GM13976 (cell line): ENCODE results near the gene ZNF789.

Source experiments
- DNase-seq: peaks from one replicate; pipeline ENCODE4 v3.0.0; 2012; ENCODE audit warnings: low spot score
- CTCF ChIP-seq: IDR thresholded peaks from 2 replicates; pipeline ENCODE4 v1.5.1; 2012; ENCODE audit warnings: borderline replicate concordance, mild to moderate bottlenecking; ENCODE audit not compliant: insufficient read depth; ENCODE audit errors: extremely low read depth, missing control alignments, control extremely low read depth
- in situ Hi-C: fragments of 300-500 bp; cut with MboI; formaldehyde crosslinking; loops from one replicate; pipeline ENCODE4 v1.12.0; 2022; ENCODE audit warnings: low sequenced_read_pairs, mixed read lengths, inconsistent platforms; ENCODE audit not compliant: unreplicated experiment

The ZNF789 gene

GRCh38 chr7:99525713-99526440 is 53.2 kb downstream of the ZNF789 start:
- in situ Hi-C loops: no loop called here

DNA sequence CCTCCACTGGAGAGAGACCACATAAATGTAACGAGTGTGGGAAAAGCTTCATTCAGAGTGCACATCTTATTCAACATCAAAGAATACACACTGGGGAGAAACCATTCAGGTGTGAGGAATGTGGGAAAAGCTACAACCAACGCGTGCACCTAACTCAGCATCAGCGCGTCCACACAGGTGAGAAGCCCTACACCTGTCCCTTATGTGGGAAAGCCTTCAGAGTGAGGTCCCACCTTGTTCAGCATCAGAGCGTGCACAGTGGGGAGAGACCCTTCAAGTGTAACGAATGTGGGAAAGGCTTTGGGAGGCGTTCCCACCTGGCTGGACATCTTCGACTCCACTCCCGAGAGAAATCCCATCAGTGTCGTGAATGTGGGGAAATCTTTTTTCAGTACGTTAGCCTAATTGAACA is 58.7 kb downstream of the ZNF789 start:
- in situ Hi-C loops: no loop called here
- no peak for DNase-seq

More at GRCh38 chr7:99525713-99526440, 53.2 kb downstream of the ZNF789 start:
- TF ChIP-seq CTCF: peak; percentile 28
- DNase-seq: no peak

DNA sequence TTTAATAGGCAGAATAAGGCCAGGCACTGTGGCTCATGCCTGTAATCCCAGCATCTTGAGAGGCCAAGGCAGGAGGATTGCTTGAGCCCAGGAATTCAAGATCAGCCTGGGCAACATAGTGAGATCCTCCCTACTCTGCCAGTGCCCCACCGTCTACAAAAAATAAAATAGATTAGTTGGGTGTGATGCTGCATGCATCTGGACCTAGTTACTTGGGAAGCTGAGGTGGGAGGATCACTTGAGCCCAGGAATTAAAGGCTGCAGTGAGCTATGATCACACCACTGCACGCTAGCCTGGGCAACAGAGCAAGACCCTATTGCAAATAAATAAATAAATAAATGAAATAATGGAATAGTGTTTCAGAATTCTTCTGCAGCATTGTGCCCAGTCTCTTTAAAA is 63.0 kb downstream of the ZNF789 start:
- no peak for TF ChIP-seq CTCF
- in situ Hi-C loops: no loop called here
- DNase-seq: no peak

More for the DNA sequence above, 58.7 kb downstream of the ZNF789 start:
- no peak for TF ChIP-seq CTCF
